ENCODE results near the gene DIAPH2. TPM values are rescaled to one million over a fixed set of nuclear protein-coding genes. Genes with fewer than 3 reads are reported as not detected.

The DIAPH2 gene
- total and polyA plus RNA-seq, 9 donors = 8.1 to 30.9 (median 24.2) TPM

- Histone ChIP-seq H3K27ac (no peak overlapping the region), H3K9me3 (no peaks in the 10 kb centered on the region), H3K4me1 (ENCODE audit: insufficient read depth) (no peaks in the 10 kb centered on the region), H3K36me3 (no peaks in the 10 kb centered on the region), H3K4me3 (no peak overlapping the region), H3K27me3 (no peaks in the 10 kb centered on the region)
- DNase-seq = no peak
- TF ChIP-seq EP300 (IDR thresholded peaks at IDR 0.05) = no peak
- no peak for TF ChIP-seq POLR2A (IDR thresholded peaks at IDR 0.05)
- TF ChIP-seq CTCF (IDR thresholded peaks at IDR 0.05) = no peak
- intact Hi-C loops (cut with DNase I) = no loop called here
- 46 to 53% (median 49%) methylated on average over 2 of the region's 2 CpGs for WGBS, 3 donors
Observed at GRCh38 chrX:97266406-97267121, 581.9 kb downstream of the DIAPH2 start.

- DNase-seq = no peak
- no peak for TF ChIP-seq CTCF (IDR thresholded peaks at IDR 0.05)
- TF ChIP-seq POLR2A (IDR thresholded peaks at IDR 0.05) = no peak
- no peak for TF ChIP-seq EP300 (IDR thresholded peaks at IDR 0.05)
- H3K27ac ChIP-seq = no peak overlapping the region
- no peaks in the 10 kb centered on the region for H3K9me3 ChIP-seq
- no peaks in the 10 kb centered on the region for H3K36me3 ChIP-seq
- no peak overlapping the region for H3K4me3 ChIP-seq
- no peaks in the 10 kb centered on the region for H3K4me1 ChIP-seq (ENCODE audit: insufficient read depth)
- 59 to 66% (median 64%) methylated on average over 4 of the region's 4 CpGs for WGBS, 3 donors
- H3K27me3 ChIP-seq = no peaks in the 10 kb centered on the region
- intact Hi-C loops (cut with DNase I) = no loop called here
Observed at GRCh38 chrX:97267396-97268181, 582.9 kb downstream of the DIAPH2 start.

GRCh38 chrX:97268182-97268680 is 583.6 kb downstream of the DIAPH2 start:
- no peak for DNase-seq
- H3K9me3 ChIP-seq = no peaks in the 10 kb centered on the region
- H3K4me3 ChIP-seq = no peak overlapping the region
- H3K4me1 ChIP-seq (ENCODE audit: insufficient read depth) = no peaks in the 10 kb centered on the region
- no peaks in the 10 kb centered on the region for H3K27me3 ChIP-seq
- 45 to 55% (median 46%) methylated on average over 2 of the region's 2 CpGs for WGBS, 3 donors
- intact Hi-C loops (cut with DNase I) = no loop called here
- H3K27ac ChIP-seq = no peak overlapping the region
- TF ChIP-seq POLR2A (IDR thresholded peaks at IDR 0.05) (no peak), CTCF (IDR thresholded peaks at IDR 0.05) (no peak), EP300 (IDR thresholded peaks at IDR 0.05) (no peak)
- H3K36me3 ChIP-seq = no peaks in the 10 kb centered on the region

GRCh38 chrX:97284531-97284930 is 599.9 kb downstream of the DIAPH2 start:
- no peaks in the 10 kb centered on the region for H3K36me3 ChIP-seq
- no peak overlapping the region for H3K27ac ChIP-seq
- DNase-seq = no peak
- H3K9me3 ChIP-seq = no peaks in the 10 kb centered on the region
- H3K27me3 ChIP-seq = no peaks in the 10 kb centered on the region
- intact Hi-C loops (cut with DNase I) = no loop called here
- no peak overlapping the region for H3K4me3 ChIP-seq
- H3K4me1 ChIP-seq (ENCODE audit: insufficient read depth) = no peaks in the 10 kb centered on the region
- TF ChIP-seq CTCF (IDR thresholded peaks at IDR 0.05) (no peak), EP300 (IDR thresholded peaks at IDR 0.05) (no peak), POLR2A (IDR thresholded peaks at IDR 0.05) (no peak)
- WGBS, 3 donors = 92 to 96% (median 95%) methylated on average over 9 of the region's 9 CpGs
